ENCODE data around the gene LCORL.
"Not testable (repeated sequence)": the region's sequence is repeated elsewhere in the genome, so short reads cannot be mapped to it uniquely, and the experiment has no call there.

Gene LCORL

GRCh38 chr4:18014269-18014668 is 7.3 kb downstream of the LCORL start:
- no peak for DNase-seq

- no peak for DNase-seq
Measured at GRCh38 chr4:18012807-18013462, 8.6 kb downstream of the LCORL start.

GRCh38 chr4:18012134-18012806 is 9.3 kb downstream of the LCORL start:
- no peak for DNase-seq

GRCh38 chr4:18007625-18008024 is 13.9 kb downstream of the LCORL start:
- no peak for DNase-seq

GRCh38 chr4:18006432-18006831 is 15.1 kb downstream of the LCORL start:
- DNase-seq, result not testable (repeated sequence)

GRCh38 chr4:17997129-17997528 is 24.4 kb downstream of the LCORL start:
- no peak for DNase-seq

- no peak for DNase-seq
Measured at GRCh38 chr4:17995165-17995564, 26.4 kb downstream of the LCORL start.

GRCh38 chr4:17985832-17986231 is 35.7 kb downstream of the LCORL start:
- DNase-seq, result no peak

GRCh38 chr4:17981063-17981462 is 40.5 kb downstream of the LCORL start:
- no peak for DNase-seq

- DNase-seq, result no peak
Measured at GRCh38 chr4:17968721-17969120, 52.8 kb downstream of the LCORL start.

- no peak for DNase-seq
Measured at GRCh38 chr4:17967078-17967477, 54.5 kb downstream of the LCORL start.

- no peak for DNase-seq
Measured at GRCh38 chr4:17966312-17966711, 55.2 kb downstream of the LCORL start.

GRCh38 chr4:17964576-17964975 is 57.0 kb downstream of the LCORL start:
- DNase-seq, result no peak

- DNase-seq, result no peak
Measured at GRCh38 chr4:17962171-17962570, 59.4 kb downstream of the LCORL start.

- DNase-seq, result no peak
Measured at GRCh38 chr4:17961249-17961648, 60.3 kb downstream of the LCORL start.

GRCh38 chr4:17958181-17958580 is 63.4 kb downstream of the LCORL start:
- no peak for DNase-seq

- DNase-seq, result no peak
Measured at GRCh38 chr4:17957688-17958087, 63.9 kb downstream of the LCORL start.

GRCh38 chr4:17956245-17956644 is 65.3 kb downstream of the LCORL start:
- DNase-seq, result no peak

- DNase-seq, result no peak
Measured at GRCh38 chr4:17945303-17945702, 76.3 kb downstream of the LCORL start.

- no peak for DNase-seq
Measured at GRCh38 chr4:17941731-17942130, 79.8 kb downstream of the LCORL start.

GRCh38 chr4:17939054-17939453 is 82.5 kb downstream of the LCORL start:
- no peak for DNase-seq

GRCh38 chr4:17934286-17934685 is 87.3 kb downstream of the LCORL start:
- no peak for DNase-seq

GRCh38 chr4:17933126-17933525 is 88.4 kb downstream of the LCORL start:
- DNase-seq, result no peak

- no peak for DNase-seq
Measured at GRCh38 chr4:17932041-17932440, 89.5 kb downstream of the LCORL start.

GRCh38 chr4:17930256-17930655 is 91.3 kb downstream of the LCORL start:
- DNase-seq, result no peak
